Hematopoietic multipotent progenitor cell (in vitro differentiated cells): ENCODE measurements around the gene SATB1. TPM values are rescaled to one million over a fixed set of nuclear protein-coding genes. Genes with fewer than 3 reads are reported as not detected.

Source experiments
- DNase-seq, 3 donors: peaks; one replicate each; pipeline ENCODE4 v3.0.0-alpha.2; 2011 to 2015; ENCODE audit warnings: low read depth in 2 of 3, low spot score in 2 of 3
- total RNA-seq: library from RNA; depleted of rRNA; stranded (reverse); fragments of >200 nt; gene quantifications from one replicate; pipeline ENCODE4 v1.2.3, GENCODE V29; 2012

The SATB1 gene
- total RNA-seq, 1 donor: 141 TPM

DNA sequence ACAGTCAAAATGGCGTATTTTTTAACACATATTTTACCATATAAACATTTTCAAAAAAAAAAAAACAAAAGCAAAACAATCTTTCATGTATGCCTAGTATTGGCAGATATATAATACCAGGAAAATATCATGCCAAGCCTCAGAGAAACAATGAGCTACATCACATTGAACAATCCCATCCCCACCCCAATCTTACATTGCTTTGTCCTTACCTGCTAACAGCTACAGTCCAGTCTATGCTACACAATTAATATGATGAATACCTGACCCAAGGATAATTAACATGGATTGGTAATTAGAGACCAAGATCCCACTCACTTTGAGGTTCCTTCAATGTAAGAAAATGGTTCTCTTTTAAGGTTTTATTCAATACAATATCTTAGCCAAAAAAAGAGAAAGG is 7.6 kb upstream of the SATB1 start:
- no peak for DNase-seq

GRCh38 chr3:18431266-18431665 is 6.1 kb upstream of the SATB1 start:
- no peak for DNase-seq

DNA sequence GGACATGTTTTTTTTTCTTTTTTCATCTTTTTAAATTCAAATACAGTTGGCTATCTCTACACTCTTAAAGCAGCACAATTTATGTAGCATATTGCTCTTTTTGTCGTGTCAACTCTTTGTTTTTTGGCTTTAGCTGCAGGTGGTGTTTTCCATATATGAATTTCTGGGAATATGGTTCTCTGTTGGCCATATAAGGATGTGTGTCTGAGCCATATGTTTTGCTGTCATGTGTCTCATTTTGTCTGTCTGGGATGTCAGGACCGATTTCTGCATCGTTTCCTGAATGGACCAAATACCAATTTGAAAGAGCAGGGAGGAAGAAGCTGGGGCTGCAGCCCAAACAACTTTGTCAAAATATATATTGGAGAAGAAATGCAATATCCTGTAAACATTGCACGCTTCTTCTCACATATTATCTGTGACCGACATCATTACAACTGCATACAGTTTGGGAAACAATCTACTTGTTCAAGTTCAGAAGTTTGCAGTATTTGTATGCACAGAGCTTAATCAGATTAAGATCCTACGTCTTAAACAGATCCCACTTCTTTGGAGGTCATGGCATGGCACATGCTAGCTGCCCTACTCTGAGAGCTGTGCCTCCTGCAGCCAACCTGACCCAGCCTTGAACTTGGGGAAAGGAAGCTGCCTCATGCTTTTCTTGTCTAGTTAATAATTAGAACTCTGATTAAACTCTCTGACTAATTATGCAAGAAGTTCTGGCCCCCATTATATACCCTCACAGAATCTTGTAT is 4.0 kb upstream of the SATB1 start:
- no peak for DNase-seq

DNA sequence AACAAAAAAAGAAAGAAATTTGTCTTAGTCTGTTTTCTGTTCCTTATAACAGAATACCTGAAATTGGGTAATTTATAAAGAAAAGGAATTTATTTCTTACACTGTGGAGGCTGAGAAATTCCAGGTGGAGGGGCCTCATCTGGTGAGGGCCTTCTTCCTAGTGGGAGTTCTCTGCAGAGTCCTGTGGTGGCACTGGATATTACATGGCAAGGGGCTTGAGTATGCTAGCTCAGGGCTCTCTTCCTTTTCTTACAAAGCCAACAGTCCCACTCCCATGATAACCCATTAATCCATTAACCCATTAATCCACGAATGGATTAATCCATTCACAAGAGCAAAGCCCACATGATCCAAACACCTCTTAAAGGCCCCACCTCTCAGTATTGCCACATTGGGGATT is 2.9 kb upstream of the SATB1 start:
- no peak for DNase-seq

DNA sequence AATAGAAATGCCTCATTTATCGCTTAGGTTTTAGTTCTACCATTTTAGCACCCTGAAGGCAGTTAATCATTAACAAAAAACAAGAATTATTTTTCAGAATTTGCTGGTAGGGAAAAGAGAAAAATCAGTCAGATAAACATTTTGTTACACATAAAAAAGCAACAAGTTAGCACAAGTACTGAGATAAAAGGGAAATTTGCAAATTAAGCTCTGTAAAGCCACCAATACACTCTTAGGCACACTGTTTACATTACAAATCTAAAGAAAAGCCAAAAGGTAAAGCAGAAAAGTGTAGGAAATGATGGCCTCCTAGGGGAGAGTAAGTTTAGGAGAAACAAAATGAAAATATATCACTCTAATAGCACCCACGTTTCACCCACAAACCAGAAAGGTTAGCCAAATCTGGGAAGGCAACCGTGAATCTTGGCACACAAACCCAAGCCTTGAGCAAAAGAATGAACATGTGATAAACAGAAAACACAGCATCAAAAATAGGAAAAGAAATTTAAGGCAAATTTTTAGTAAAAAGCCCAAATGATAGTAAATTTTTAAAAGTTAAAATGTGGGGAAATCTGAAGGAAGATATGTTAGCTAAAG is 1.6 kb upstream of the SATB1 start:
- no peak for DNase-seq

GRCh38 chr3:18425641-18426257 is 610 bp upstream of the SATB1 start:
- peak; percentile 59 to 89 (median 88) for DNase-seq

DNA sequence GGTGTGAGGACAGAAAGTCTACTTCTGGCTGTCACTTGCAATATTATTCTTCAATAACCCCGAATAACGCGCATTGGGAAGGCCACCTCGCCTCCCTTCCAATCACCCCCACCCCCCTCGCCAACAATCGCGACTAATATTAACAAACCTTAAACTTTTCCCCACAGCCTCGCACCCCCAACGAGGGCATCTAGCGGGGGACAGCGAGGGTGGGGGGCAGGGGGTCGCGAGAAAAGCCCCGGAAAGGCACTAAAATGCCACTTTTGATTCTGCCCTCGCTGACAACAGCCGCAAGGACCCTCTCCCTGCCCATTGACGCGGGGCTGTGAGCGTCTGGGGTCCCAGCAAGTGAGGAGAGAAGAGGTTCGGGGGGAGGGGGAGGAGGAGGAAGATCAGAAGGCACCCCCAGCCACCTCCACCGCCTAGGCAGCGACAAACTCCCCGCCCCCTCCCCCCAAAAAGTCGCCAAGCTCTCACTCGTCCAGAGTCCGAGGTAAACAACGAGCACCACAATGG is 868 bp downstream of the SATB1 start:
- DNase-seq: no peak

GRCh38 chr3:18423401-18424212 is 1.5 kb downstream of the SATB1 start:
- DNase-seq: peak in 2 of 3 donors; percentile 54 to 69

DNA sequence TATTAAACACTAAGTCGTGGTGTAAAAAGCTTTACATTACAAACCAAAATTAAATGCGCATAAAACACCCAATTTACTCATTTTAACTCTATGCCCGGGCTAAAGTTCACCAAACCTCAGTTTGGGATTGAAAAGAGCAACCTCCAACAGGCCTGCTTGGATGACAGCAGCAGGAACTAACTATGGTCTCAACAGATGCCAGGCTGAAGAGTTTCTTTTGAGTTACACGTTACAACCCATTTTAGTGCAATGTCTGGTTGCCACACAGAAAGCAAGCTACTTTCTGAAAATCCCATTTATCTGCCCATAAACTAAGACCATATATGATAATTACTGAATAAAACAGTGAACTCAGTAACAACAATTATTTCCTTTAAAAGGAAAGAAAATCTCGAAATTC is 2.2 kb downstream of the SATB1 start:
- no peak for DNase-seq

GRCh38 chr3:18420555-18420954 is 4.6 kb downstream of the SATB1 start:
- DNase-seq: no peak

DNA sequence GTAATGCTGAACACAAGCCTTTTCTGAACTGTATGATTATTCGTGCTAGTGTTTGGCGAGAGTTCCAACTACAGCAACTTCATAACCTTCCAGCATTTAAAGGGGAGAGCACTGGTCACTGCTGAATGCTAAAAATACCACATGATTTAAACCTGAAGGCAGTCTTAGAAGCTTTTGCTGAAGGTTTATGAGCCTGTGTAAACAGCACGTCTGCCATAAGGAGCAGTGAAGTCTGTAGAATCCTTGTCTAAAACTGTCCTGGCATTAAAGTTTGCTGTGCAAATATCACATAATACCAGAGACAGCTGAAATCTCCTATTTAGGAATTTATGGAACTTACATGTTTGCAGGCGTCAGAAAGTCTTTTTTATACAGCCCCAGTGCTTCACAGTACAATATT is 5.9 kb downstream of the SATB1 start:
- DNase-seq: no peak

DNA sequence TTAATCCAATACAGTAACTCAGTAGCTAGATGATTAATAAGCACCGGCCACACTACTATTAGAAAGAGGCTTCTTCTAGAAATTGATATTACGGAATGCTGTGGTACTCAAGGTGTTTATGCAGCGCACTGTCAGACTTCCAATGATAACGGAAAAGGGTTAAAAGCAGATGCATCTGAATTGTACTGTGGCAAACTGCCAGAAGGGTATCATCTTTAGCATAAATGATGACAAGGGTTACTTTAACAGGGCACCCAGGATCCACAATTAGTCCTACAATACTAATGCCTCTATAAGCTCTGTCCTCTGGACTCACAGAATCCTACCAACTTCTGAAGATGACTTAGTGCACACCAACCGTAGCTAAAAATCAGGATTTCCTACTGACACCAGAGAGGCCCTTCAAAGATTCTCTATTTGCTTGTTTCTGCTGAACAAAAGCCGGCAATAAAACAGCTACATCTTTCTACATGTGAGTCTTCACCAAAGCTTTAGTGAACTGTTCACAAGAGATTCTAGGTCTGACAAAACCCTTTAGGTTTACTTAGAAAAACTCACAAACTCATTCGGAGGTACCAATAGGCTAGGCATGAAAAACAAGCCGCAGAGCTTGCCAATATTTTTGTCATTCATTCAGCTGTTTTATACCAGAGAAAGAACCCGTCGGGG is 7.1 kb downstream of the SATB1 start:
- no peak for DNase-seq

DNA sequence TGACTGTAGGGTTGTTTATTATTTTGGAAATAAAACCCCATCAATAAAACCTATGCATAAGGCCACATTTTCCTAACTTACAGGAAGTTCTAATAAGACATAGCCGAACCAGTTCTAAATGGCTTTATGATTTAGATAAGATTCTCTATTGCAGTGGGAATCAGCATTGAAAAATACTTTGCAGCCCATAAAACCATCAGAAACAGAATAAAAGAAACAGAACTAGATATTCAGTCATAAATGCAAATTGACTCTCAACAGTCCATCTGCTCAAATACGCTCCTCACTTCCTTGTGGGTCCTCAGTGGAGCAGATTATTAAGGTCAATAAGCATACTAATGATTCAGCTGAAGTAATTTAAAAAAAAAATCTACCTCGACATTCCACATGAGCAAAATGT is 8.8 kb downstream of the SATB1 start:
- no peak for DNase-seq

DNA sequence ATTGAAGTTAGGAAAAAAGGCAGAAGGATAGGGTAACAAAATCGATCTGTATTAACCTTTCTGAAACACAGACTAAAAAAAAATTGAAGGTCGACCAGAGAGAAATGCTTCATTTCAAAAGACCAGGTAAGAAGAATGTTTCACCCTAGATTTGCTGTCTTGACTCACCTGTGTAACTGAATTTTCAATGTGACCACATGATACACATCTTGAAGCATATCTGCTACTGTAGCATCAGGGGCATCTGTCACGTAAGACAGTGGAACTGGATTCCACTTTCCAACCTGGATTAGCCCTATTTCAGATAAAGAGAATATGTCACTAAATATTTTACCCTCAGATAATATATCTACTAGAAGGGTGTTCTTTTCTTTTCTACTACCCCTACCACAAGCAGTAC is 9.3 kb downstream of the SATB1 start:
- DNase-seq: no peak

DNA sequence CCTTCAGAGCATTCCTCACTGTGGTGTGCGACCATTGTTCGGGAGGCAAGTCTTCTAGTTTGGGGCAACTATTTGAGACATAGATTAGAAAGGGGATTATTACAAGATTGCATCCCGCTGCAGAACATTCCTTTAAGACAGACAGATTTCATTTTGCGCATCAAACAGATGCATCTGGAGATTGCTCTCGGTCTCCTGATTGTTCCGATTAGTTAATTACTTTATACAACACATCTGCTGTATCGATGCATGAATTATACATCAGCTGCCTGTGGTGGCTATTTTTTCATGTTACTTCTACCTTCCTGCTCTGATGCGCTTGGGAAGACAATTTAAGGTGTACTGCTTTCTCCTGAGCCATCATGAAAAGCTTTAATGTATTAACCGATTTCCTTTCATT is 10.0 kb downstream of the SATB1 start:
- no peak for DNase-seq

- DNase-seq: no peak
Observed at GRCh38 chr3:18412684-18413083, 12.5 kb downstream of the SATB1 start.

- DNase-seq: no peak
Observed at GRCh38 chr3:18411541-18411940, 13.6 kb downstream of the SATB1 start.

DNA sequence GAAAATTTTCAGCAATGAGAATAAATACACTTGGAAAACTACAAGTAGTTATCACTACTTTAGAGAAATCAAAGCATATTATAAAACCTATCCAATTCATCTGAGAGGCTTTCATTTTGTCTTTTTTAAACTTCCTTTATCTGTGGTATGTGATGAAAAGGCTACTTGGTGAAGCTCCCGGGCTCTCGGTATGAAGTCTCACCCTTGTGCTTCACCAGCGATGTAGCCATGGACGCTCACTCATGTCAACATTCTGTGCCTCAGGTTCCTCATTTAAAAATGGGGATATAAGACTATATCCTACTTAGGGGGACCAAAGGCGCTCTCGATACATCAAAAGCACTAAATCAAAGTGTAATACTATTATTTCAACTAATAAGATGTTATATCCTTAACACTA is 14.9 kb downstream of the SATB1 start:
- DNase-seq: no peak

DNA sequence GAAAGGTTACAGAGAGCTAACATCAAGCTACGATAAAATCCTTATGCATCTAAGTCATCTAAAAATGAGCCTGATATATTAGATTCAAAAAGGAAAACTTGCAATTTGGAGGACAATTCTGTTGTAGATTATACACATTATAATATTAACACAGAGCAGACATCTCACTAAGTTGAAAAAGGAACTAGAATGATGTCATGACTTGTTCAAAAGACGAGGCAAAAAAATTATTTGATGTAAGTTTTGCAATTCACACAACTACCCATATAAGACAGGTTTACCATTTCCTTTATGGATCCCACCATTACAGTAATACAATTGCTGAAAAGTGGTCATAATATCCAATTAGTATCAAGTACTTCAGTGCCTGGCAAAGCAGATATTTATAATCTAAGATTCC is 15.9 kb downstream of the SATB1 start:
- DNase-seq: no peak

DNA sequence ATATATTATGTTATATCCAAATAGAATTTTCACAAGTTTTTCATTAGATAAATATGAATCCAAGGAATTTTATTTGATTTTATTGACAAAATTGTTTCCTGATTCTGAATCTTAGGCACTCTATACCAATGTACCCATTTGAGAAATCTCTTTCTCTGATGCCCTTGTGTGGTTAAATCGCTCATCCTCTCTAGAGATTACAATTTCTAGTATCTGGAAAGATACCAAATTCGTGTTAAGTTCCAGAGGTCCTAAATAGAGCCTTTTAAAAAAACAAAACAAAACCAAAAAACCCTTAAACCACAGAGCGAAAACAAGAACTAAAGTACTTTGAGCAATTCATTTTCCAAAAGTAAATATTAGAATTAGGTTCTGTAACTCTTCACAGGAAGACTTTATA is 20.0 kb downstream of the SATB1 start:
- DNase-seq: no peak

DNA sequence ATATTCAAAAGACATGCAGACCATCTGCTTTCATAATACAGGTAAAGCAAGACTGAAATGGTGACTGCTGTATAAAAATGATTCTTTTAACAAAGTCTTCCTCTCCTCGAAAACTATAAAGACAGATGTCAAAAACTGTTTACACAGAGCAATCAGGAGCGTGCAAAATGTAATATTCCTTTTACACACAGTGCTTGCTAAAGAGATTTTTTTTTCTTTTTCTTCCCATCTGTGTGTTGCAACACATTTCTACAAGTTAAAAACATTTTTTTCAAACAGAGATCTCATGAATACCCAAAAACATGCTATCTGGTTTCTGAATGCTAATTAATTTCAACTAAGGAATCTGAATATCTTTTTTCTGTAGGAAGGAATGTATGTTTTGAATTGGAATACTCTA is 22.1 kb downstream of the SATB1 start:
- DNase-seq: no peak
